GM23338 (cell line): ENCODE data around the gene PUM2. TPM values are rescaled to one million over a fixed set of nuclear protein-coding genes. Genes with fewer than 3 reads are reported as not detected.

Source experiments
- ATAC-seq: fragments of 200-7000 bp; cut with Tn5 transposase; 3 replicates; pipeline ENCODE4 v1.9.1; 2020
- DNase-seq: peaks from one replicate; pipeline ENCODE4 v3.0.0-alpha.2; 2015; ENCODE audit warnings: low spot score
- H2AFZ ChIP-seq: fragments of 200-600 bp; sonication (generic); 2 replicates; pipeline ENCODE4 v1.8.0; 2016; ENCODE audit warnings: antibody characterized with exemption, mild to moderate bottlenecking, moderate library complexity
- H3F3A ChIP-seq: fragments of 200-600 bp; sonication (generic); replicated peaks from 2 replicates; pipeline ENCODE4 v1.8.0; 2017; ENCODE audit warnings: antibody characterized with exemption, mixed run types, low read depth
- H3K27ac ChIP-seq: fragments of 200-600 bp; sonication (generic); 2 replicates; pipeline ENCODE4 v1.6.1; 2016; ENCODE audit warnings: low read depth
- H3K27me3 ChIP-seq: fragments of 200-600 bp; sonication (generic); 2 replicates; pipeline ENCODE4 v1.8.0; 2016; ENCODE audit warnings: mild to moderate bottlenecking, mixed run types, moderate library complexity; ENCODE audit not compliant: insufficient read depth
- H3K36me3 ChIP-seq: fragments of 200-600 bp; sonication (generic); 2 replicates; pipeline ENCODE4 v1.8.0; 2016; ENCODE audit warnings: mild to moderate bottlenecking; ENCODE audit not compliant: insufficient read depth
- H3K4me1 ChIP-seq: fragments of 200-600 bp; sonication (generic); 2 replicates; pipeline ENCODE4 v1.8.0; 2016; ENCODE audit warnings: mild to moderate bottlenecking, moderate library complexity; ENCODE audit not compliant: insufficient read depth
- H3K4me2 ChIP-seq: fragments of 200-600 bp; sonication (generic); 2 replicates; pipeline ENCODE4 v1.7.1; 2017; ENCODE audit warnings: mixed run types
- H3K4me3 ChIP-seq: fragments of 200-600 bp; sonication (generic); 2 replicates; pipeline ENCODE4 v1.6.1; 2016; ENCODE audit warnings: mixed run types
- H3K79me2 ChIP-seq: fragments of 200-600 bp; sonication (generic); replicated peaks from 2 replicates; pipeline ENCODE4 v1.8.0; 2017; ENCODE audit warnings: mild to moderate bottlenecking; ENCODE audit not compliant: insufficient read depth
- H3K9me2 ChIP-seq: fragments of 200-600 bp; sonication (generic); 2 replicates; pipeline ENCODE4 v1.8.0; 2017; ENCODE audit not compliant: insufficient read depth
- H4K20me1 ChIP-seq: fragments of 200-600 bp; sonication (generic); replicated peaks from 2 replicates; pipeline ENCODE4 v1.8.0; 2017; ENCODE audit warnings: mild to moderate bottlenecking; ENCODE audit not compliant: insufficient read depth
- H3K27ac Mint-ChIP-seq: 2 replicates; pipeline ENCODE4 v1.8.0; 2020; ENCODE audit warnings: inconsistent platforms, mild to moderate bottlenecking, moderate library complexity, mixed read lengths
- H3K27me3 Mint-ChIP-seq: 3 replicates; pipeline ENCODE4 v1.8.0; 2022; ENCODE audit warnings: low read depth, mild to moderate bottlenecking, moderate library complexity, mixed read lengths, inconsistent platforms; ENCODE audit not compliant: insufficient read depth, poor library complexity
- H3K36me3 Mint-ChIP-seq: 3 replicates; pipeline ENCODE4 v1.8.0; 2021; ENCODE audit warnings: low read depth, mild to moderate bottlenecking, inconsistent platforms, moderate library complexity, mixed read lengths
- H3K4me1 Mint-ChIP-seq: 3 replicates; pipeline ENCODE4 v1.8.0; 2020; ENCODE audit warnings: mild to moderate bottlenecking, inconsistent platforms, mixed read lengths
- H3K4me3 Mint-ChIP-seq: 3 replicates; pipeline ENCODE4 v1.8.0; 2021; ENCODE audit warnings: moderate library complexity, mild to moderate bottlenecking, inconsistent platforms, mixed read lengths
- H3K9me3 Mint-ChIP-seq: 3 replicates; pipeline ENCODE4 v1.8.0; 2020; ENCODE audit warnings: moderate library complexity, mild to moderate bottlenecking, inconsistent platforms, mixed read lengths
- CREB1 ChIP-seq: fragments of 250-450 bp; sonication (Bioruptor Pico); IDR thresholded peaks from 2 replicates; pipeline ENCODE4 v1.5.0; 2020; ENCODE audit warnings: low read depth, mild to moderate bottlenecking, moderate library complexity
- CTCF ChIP-seq, 2 experiments: fragments of 200-600 bp in 1 of 2; sonication (generic) in 1 of 2; conservative IDR thresholded peaks; 2 replicates each; pipeline versions ENCODE4 v1.5.1 to v1.6.1; 2016 to 2017; ENCODE audit warnings: antibody characterized with exemption in 2 of 2, low read depth in 2 of 2, mild to moderate bottlenecking in 2 of 2, moderate library complexity in 1 of 2
- ETS1 ChIP-seq: IDR thresholded peaks from 2 replicates; pipeline ENCODE4 v1.6.1; 2016; ENCODE audit warnings: antibody characterized with exemption
- EZH2 ChIP-seq: fragments of 200-600 bp; sonication (generic); IDR thresholded peaks from one replicate; pipeline ENCODE4 v1.8.0; 2017; ENCODE audit warnings: antibody characterized with exemption, mild to moderate bottlenecking, low read depth; ENCODE audit not compliant: unreplicated experiment
- EZH2phosphoT487 ChIP-seq: fragments of 200-600 bp; sonication (generic); IDR thresholded peaks from one replicate; pipeline ENCODE4 v1.8.1; 2018; ENCODE audit warnings: antibody characterized with exemption; ENCODE audit not compliant: unreplicated experiment
- JUNB ChIP-seq: IDR thresholded peaks from one replicate; pipeline ENCODE4 v1.6.1; 2016; ENCODE audit warnings: antibody characterized with exemption; ENCODE audit not compliant: unreplicated experiment
- NANOG ChIP-seq: IDR thresholded peaks from 2 replicates; pipeline ENCODE4 v1.6.1; 2016; ENCODE audit warnings: antibody characterized with exemption, borderline replicate concordance
- POLR2AphosphoS5 ChIP-seq: IDR thresholded peaks from 2 replicates; pipeline ENCODE4 v1.6.1; 2016; ENCODE audit warnings: antibody characterized with exemption, low read depth
- REST ChIP-seq: IDR thresholded peaks from one replicate; pipeline ENCODE4 v1.6.1; 2018; ENCODE audit warnings: antibody characterized with exemption; ENCODE audit not compliant: unreplicated experiment
- STAT1 ChIP-seq: IDR thresholded peaks from one replicate; pipeline ENCODE4 v1.6.1; 2016; ENCODE audit warnings: antibody characterized with exemption; ENCODE audit not compliant: unreplicated experiment
- ZNF114 ChIP-seq: fragments of 250-450 bp; sonication (Bioruptor Pico); IDR thresholded peaks from 2 replicates; pipeline ENCODE4 v1.5.0; 2020; ENCODE audit warnings: mild to moderate bottlenecking, moderate library complexity
- ZNF331 ChIP-seq: fragments of 250-450 bp; sonication (Bioruptor Pico); IDR thresholded peaks from 2 replicates; pipeline ENCODE4 v1.5.0; 2020; ENCODE audit warnings: low read depth, mild to moderate bottlenecking, moderate library complexity
- ZNF462 ChIP-seq: fragments of 250-450 bp; sonication (Bioruptor Pico); IDR thresholded peaks from 2 replicates; pipeline ENCODE4 v1.5.0; 2020; ENCODE audit warnings: mild to moderate bottlenecking, moderate library complexity
- polyA plus RNA-seq: library from polyadenylated mRNA; unstranded; fragments of >200 nt; fragmentation: Nextera tagmentation; extraction: Ambion mirVana; gene quantifications from 2 replicates; pipeline ENCODE4 v1.2.1, GENCODE V29; 2016
- total RNA-seq: library from RNA; depleted of rRNA; stranded (reverse); fragments of >200 nt; shearing (Covaris generic); gene quantifications from 2 replicates; pipeline ENCODE4 v1.2.3, GENCODE V29; 2014

The PUM2 gene
- total and polyA plus RNA-seq, 2 experiments from 2014 or later, result 29.9 to 94.1 TPM

- Histone ChIP-seq H3K4me3 (no peak overlapping the region), H3F3A (no peaks in the 10 kb centered on the region), H3K36me3 (no peaks in the 10 kb centered on the region), H3K9me2 (no peaks in the 10 kb centered on the region), H3K4me2 (no peak overlapping the region), H4K20me1 (peaks cover 94% of the 10 kb centered on the region), H3K4me1 (peaks cover 42% of the 10 kb centered on the region), H3K79me2 (peaks cover 100% of the 10 kb centered on the region), H3K27ac (no peak overlapping the region), H3K27me3 (no peaks in the 10 kb centered on the region), H2AFZ (no peak overlapping the region)
- no peaks in the 10 kb centered on the region for H3K9me3 Mint-ChIP-seq
- peaks cover 57% of the 10 kb centered on the region for H3K4me1 Mint-ChIP-seq
- no peak for TF ChIP-seq CTCF (conservative IDR thresholded peaks at IDR 0.05; ENCODE audit: low read depth in 2 of 2)
- no peak for TF ChIP-seq NANOG
- no peak for TF ChIP-seq EZH2
- no peak for TF ChIP-seq ZNF331 (CRISPR knock-in tag)
- TF ChIP-seq POLR2AphosphoS5, result no peak
- no peak for TF ChIP-seq ZNF462
- no peak for TF ChIP-seq ETS1
- no peak for TF ChIP-seq CREB1 (CRISPR knock-in tag)
- TF ChIP-seq JUNB, result no peak
- TF ChIP-seq ZNF114 (CRISPR knock-in tag), result no peak
- TF ChIP-seq REST, result no peak
- TF ChIP-seq EZH2phosphoT487, result no peak
- TF ChIP-seq STAT1, result no peak
- DNase-seq (no peak), ATAC-seq (no peak)
- H3K27me3 Mint-ChIP-seq, result no peaks in the 10 kb centered on the region
- peaks cover 8% of the 10 kb centered on the region; the same call in 2 of the 3 replicates for H3K36me3 Mint-ChIP-seq
- no peak overlapping the region for H3K27ac Mint-ChIP-seq
- H3K4me3 Mint-ChIP-seq, result no peak overlapping the region
These were observed 16.9 kb downstream of the PUM2 start for GRCh38 chr2:20333738-20334137.
